Brain microvascular endothelial cell (primary cell): Measurements from ENCODE around the gene NOP9.

ENCODE experiments used
- DNase-seq: peaks from one replicate; pipeline ENCODE4 v3.0.0-alpha.2; 2020
- H3K27ac ChIP-seq: fragments of 250-450 bp; sonication (Bioruptor Pico); 2 replicates; pipeline ENCODE4 v1.5.1; 2020; ENCODE audit warnings: mild to moderate bottlenecking, moderate library complexity
- H3K27me3 ChIP-seq: fragments of 250-450 bp; sonication (Bioruptor Pico); replicated peaks from 2 replicates; pipeline ENCODE4 v1.5.1; 2020; ENCODE audit warnings: mild to moderate bottlenecking
- H3K36me3 ChIP-seq: fragments of 250-450 bp; sonication (Bioruptor Pico); replicated peaks from 2 replicates; pipeline ENCODE4 v1.5.1; 2020; ENCODE audit warnings: mild to moderate bottlenecking
- H3K4me3 ChIP-seq: 2 replicates; pipeline ENCODE4 v1.5.1; 2011; ENCODE audit warnings: low read depth, mild to moderate bottlenecking, control low read depth, low read length, moderate library complexity
- CTCF ChIP-seq: IDR thresholded peaks from 2 replicates; pipeline ENCODE4 v1.5.1; 2011; ENCODE audit warnings: low read depth, mild to moderate bottlenecking, moderate library complexity, low read length, control low read depth, inconsistent platforms; ENCODE audit errors: missing control alignments
- in situ Hi-C: cut with HindIII; loops from 2 replicates; pipeline ENCODE4 v1.10.0; 2017; ENCODE audit warnings: low sequenced_read_pairs, low pct_ligation_motif_present

The NOP9 gene

GRCh38 chr14:24286996-24287395, 12.7 kb upstream of the NOP9 start:
- Histone ChIP-seq H3K27me3 (no peaks in the 10 kb centered on the region), H3K36me3 (peaks cover 5% of the 10 kb centered on the region), H3K27ac (no peak overlapping the region), H3K4me3 (no peak overlapping the region)
- in situ Hi-C loops, result no loop called here
- DNase-seq, result no peak
- no peak for TF ChIP-seq CTCF

DNA sequence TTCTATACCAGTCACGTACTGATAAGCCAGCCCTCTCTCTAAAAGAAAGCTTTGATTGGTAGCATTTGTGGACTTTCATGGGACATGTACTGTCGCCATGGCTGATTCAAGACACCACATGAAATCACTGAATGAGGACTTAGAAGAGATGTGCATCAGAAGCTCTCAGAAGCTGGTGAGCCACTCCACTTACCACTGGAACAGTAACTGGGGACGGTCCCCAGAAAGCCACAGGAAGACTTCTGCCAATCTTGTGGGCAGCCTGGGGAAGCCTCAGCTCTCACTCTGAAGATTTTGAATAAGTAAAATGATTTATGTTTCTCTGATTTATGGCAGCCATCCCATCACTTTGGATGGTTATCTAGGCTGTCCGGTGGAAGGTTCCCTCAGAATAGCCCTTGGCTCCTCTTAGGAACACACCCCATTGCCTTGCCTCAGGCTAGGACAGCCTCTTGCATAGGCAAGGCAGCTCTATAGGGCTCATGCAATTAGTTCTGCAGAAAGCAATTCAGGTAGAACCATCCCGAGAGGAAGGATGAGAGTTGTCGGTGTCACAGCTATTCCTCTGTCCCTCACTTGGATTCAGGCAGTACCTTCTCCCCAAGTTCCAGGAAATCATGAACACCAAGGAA, 9.9 kb upstream of the NOP9 start:
- no peak for TF ChIP-seq CTCF
- Histone ChIP-seq H3K27ac (no peak overlapping the region), H3K4me3 (no peak overlapping the region), H3K36me3 (peaks cover 5% of the 10 kb centered on the region), H3K27me3 (no peaks in the 10 kb centered on the region)
- DNase-seq, result no peak
- in situ Hi-C loops, result loop anchor here (10.0 kb wide), 1 partner anchor 45 kb away; the partner anchor contains the start of gene TINF2

- in situ Hi-C loops, result loop anchor here (10.0 kb wide), 1 partner anchor 46 kb away; the partner anchor contains the start of gene TINF2
- Histone ChIP-seq H3K36me3 (peaks cover 7% of the 10 kb centered on the region), H3K4me3 (no peak overlapping the region), H3K27ac (no peak overlapping the region), H3K27me3 (no peaks in the 10 kb centered on the region)
- DNase-seq, result no peak
- TF ChIP-seq CTCF, result no peak
These were observed 8.9 kb upstream of the NOP9 start for GRCh38 chr14:24290746-24291145.

DNA sequence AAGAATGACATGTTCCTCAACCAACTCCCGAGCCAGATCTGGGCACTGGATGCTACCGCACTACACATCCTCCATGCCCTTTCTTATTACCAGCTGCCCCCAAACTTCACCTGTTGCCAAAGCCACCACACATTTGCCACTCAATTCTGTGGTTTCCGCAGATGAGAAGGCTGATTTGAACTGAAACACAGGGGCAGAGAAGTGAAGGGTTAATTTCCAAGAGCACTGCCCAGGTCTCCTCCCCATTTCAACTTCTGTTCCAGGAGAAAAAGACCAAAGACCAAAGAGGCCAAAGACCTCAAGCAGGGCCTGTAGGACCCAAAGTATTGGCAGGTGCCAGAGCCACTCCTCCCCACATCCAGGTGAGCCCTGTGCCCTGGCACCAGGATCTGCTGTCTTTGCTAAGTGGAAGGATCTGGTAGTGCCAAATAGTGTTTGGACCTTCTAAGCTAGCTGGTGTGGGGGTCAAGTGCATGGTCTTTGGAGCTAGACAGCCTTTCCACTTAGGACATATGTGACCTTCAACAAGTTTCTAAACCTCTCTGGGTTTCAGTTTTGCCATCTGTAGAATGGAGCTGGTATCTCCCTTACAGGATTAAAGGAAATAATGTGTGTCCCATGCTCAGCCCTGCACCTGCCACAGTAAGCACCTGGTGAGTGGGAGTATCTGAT, 8.1 kb upstream of the NOP9 start:
- TF ChIP-seq CTCF, result no peak
- no peak for DNase-seq
- no peak overlapping the region for H3K4me3 ChIP-seq
- H3K27me3 ChIP-seq, result no peaks in the 10 kb centered on the region
- in situ Hi-C loops, result loop anchor here (10.0 kb wide), 1 partner anchor 47 kb away; the partner anchor contains the start of gene TINF2
- H3K27ac ChIP-seq, result no peak overlapping the region
- peaks cover 11% of the 10 kb centered on the region for H3K36me3 ChIP-seq

DNA sequence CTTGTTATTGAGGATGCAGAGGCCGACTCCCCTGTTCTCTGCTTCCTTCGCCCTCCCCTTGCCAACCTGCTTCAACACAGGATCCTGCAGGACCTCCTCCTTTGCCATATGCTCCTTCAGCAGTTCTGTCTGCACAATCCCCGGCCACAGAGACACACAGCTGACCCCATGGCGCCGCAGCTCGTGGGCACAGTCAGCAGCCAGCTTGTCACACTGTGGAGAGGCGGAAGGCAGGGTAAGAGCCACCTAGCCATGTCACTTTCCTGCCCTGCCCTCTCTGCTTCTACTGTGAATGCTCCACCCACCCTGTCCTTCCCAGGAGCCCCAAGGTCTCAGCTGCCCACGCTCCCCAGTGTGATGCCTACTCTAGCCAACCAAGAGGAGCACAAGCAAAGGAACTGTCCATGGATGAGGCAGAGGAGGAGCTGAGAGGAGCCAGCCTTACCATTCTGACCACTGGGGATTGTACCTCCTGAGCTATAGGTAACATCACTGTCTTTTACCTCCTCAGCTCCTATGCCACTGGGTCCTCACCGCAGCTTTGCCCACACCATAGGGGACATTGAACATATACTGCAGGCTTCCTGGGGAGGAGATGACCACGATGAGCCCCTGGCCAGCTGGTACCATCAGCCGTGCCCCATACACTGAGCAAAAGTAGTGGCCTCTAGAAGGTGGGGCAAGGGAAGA, 7.4 kb upstream of the NOP9 start:
- in situ Hi-C loops, result loop anchor here (10.0 kb wide), 1 partner anchor 47 kb away; the partner anchor contains the start of gene TINF2
- Histone ChIP-seq H3K36me3 (peaks cover 11% of the 10 kb centered on the region), H3K4me3 (no peak overlapping the region), H3K27ac (no peak overlapping the region), H3K27me3 (no peaks in the 10 kb centered on the region)
- DNase-seq, result no peak
- TF ChIP-seq CTCF, result no peak
